HG03565 (cell line): ENCODE results near the gene MCM10.

Experiments used
- ATAC-seq: cut with Tn5 transposase; IDR thresholded peaks from one replicate; pipeline ENCODE4 v1.9.1; 2021; ENCODE audit warnings: mild to moderate bottlenecking, moderate library complexity; ENCODE audit not compliant: unreplicated experiment

MCM10 gene

DNA sequence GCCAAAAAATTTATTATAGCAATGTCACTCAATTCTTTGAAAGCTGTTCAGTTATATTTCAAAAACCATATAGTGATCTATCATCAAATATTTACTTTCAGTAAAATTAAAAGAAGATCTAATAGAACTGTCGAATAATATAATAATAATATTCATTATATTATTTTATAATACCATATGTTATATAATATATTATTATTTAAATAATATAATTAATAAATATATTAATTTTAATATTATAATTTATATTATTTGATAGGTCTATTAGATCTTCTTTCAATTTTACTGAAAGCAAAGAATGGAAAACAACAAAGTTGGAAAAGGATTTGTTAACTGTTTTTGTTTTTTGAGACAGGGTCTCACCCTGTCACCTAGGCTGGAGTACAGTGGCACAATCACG is 95.3 kb downstream of the MCM10 start:
- no peak for ATAC-seq

DNA sequence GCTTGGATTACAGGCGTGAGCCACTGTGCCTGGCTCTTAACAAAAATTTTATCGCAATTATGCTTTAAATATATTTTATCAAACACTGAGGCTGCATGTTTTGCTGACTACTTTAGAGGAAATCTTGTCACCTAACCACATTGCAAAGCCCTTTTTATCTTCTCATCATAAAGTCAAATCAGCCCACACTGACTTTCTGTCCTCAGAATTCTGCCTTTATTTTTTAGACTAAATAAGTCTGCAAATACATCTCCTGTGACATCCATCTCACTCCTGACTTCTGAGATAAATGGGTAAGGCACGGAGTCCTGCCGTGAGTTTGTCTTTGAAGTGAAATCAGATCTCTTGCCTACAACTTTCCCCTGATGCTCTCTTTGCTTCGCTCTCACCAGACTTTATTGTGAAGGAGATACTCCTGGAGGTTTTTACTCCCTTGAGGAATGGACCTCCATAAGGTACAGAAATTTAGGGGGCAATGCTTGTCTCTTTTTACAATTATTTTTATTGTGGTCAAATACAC is 96.3 kb downstream of the MCM10 start:
- ATAC-seq, result no peak
